Activated CD8-positive, alpha-beta memory T cell treated with anti-CD3 and anti-CD28 coated beads, Interleukin-2, amount 50 U/mL, for 24 hours (primary cell): ENCODE results near the gene SDR39U1.
A peak's percentile ranks its signal among the peaks of the same experiment; 100 is the strongest.
"Not testable (repeated sequence)": the region's sequence is repeated elsewhere in the genome, so short reads cannot be mapped to it uniquely, and the experiment has no call there.

Source experiments
- DNase-seq: peaks from one replicate; pipeline ENCODE4 v3.0.0-alpha.2; 2020; ENCODE audit errors: extremely low read depth

SDR39U1 gene

GRCh38 chr14:24442240-24443052 is at the start of gene SDR39U1:
SDR39U1 (minus strand) TSS chr14:24442776; CDS start chr14:24442769, 7 bp downstream.
- DNase-seq = peak; percentile 95

GRCh38 chr14:24491586-24492408 is 49.2 kb upstream of the SDR39U1 start:
- not testable (repeated sequence) for DNase-seq

- no peak for DNase-seq
Observed at GRCh38 chr14:24483604-24484252, 41.2 kb upstream of the SDR39U1 start.

GRCh38 chr14:24482699-24483303 is 40.2 kb upstream of the SDR39U1 start:
- not testable (repeated sequence) for DNase-seq

- peak; percentile 7 for DNase-seq
Observed at GRCh38 chr14:24481622-24482324, 39.2 kb upstream of the SDR39U1 start.

- DNase-seq = not testable (repeated sequence)
Observed at GRCh38 chr14:24479999-24480398, 37.4 kb upstream of the SDR39U1 start.

- DNase-seq = no peak
Observed at GRCh38 chr14:24475261-24475660, 32.7 kb upstream of the SDR39U1 start.

- no peak for DNase-seq
Observed at GRCh38 chr14:24473211-24473610, 30.6 kb upstream of the SDR39U1 start.

- DNase-seq = not testable (repeated sequence)
Observed at GRCh38 chr14:24470450-24470849, 27.9 kb upstream of the SDR39U1 start.

GRCh38 chr14:24465805-24466204 is 23.2 kb upstream of the SDR39U1 start:
- no peak for DNase-seq

- DNase-seq = no peak
Observed at GRCh38 chr14:24465368-24465767, 22.8 kb upstream of the SDR39U1 start.

GRCh38 chr14:24463884-24464785 is 21.6 kb upstream of the SDR39U1 start:
- DNase-seq = no peak

GRCh38 chr14:24463017-24463883 is 20.7 kb upstream of the SDR39U1 start:
- no peak for DNase-seq

GRCh38 chr14:24461336-24461735 is 18.8 kb upstream of the SDR39U1 start:
- DNase-seq = no peak

GRCh38 chr14:24459331-24459730 is 16.8 kb upstream of the SDR39U1 start:
- no peak for DNase-seq

GRCh38 chr14:24458736-24459135 is 16.2 kb upstream of the SDR39U1 start:
- DNase-seq = no peak

GRCh38 chr14:24456980-24457379 is 14.4 kb upstream of the SDR39U1 start:
- DNase-seq = no peak

GRCh38 chr14:24450828-24451227 is 8.3 kb upstream of the SDR39U1 start:
- not testable (repeated sequence) for DNase-seq

- no peak for DNase-seq
Observed at GRCh38 chr14:24443053-24443665, 583 bp upstream of the SDR39U1 start.
